NCI-H1048 (cell line): ENCODE measurements around the gene TMEM132E.

ENCODE experiments used
- DNase-seq: peaks from one replicate; lab custom pipeline; 2025; lab: John Stamatoyannopoulos, UW

Gene TMEM132E

GRCh38 chr17:34570506-34570905 is 8.9 kb upstream of the TMEM132E start:
- DNase-seq: no peak

GRCh38 chr17:34571428-34572130 is 7.8 kb upstream of the TMEM132E start:
- no peak for DNase-seq

DNA sequence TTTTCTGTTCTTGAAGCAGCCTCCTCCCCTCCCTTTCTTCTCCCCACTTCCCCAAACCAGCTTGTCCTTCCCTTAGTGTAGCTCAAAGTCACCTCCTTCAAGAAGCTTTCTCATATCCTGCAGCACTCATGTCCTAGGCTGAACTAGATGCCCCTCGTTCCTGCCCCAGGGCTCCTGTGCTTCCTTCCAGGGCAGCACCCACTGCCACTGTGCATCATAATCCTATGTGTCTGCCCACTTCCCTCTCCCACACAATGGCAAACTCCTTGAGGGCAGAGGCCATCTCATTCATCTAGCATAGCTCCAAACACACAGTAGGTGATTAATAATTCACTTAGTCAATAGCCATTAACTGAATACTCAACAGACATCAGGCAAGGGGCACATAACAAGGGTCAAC is 6.9 kb upstream of the TMEM132E start:
- no peak for DNase-seq

- DNase-seq: no peak
These were observed 4.2 kb upstream of the TMEM132E start for GRCh38 chr17:34575182-34575581.

GRCh38 chr17:34578016-34578415 is 1.4 kb upstream of the TMEM132E start:
- no peak for DNase-seq

- no peak for DNase-seq
These were observed 746 bp upstream of the TMEM132E start for GRCh38 chr17:34578656-34579016.

- no peak for DNase-seq
These were observed 750 bp downstream of the TMEM132E start for GRCh38 chr17:34579979-34580684.

DNA sequence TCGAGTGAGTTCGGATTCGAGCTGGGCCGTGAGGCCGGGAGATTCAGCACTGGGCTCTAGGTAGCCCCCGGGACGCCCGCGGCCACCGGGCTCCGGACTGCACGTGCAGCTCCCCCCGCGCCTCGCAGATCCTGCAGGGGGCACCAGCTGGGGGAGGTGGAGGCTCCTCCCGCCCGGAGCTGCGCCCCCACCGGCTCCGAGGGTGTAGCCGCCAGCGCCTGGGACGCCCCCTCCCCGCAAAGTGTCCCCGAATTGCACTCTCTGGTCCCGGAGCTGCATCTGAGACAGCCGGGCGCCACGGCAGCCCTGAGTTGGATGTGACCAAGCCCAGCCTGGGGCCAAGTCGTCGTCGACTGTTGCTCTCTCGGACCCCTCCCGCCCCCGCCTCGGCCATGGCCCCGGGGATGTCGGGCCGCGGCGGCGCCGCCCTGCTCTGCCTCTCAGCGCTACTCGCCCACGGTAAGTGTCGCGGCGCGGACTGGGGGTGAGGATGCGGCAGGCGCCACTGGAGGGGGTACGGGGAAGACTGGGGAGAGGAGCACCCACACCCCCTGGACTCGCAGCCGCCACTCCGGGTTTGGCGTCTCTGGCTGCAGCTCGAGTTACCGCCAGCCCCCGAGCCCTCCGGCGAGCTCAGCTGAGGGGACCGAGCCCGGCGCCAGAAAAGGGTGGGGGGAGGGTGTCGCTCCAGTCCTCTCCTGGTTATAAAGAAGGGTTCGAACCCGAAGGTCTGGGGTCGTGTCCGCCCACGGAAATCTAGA is 1.5 kb downstream of the TMEM132E start:
- DNase-seq: no peak

DNA sequence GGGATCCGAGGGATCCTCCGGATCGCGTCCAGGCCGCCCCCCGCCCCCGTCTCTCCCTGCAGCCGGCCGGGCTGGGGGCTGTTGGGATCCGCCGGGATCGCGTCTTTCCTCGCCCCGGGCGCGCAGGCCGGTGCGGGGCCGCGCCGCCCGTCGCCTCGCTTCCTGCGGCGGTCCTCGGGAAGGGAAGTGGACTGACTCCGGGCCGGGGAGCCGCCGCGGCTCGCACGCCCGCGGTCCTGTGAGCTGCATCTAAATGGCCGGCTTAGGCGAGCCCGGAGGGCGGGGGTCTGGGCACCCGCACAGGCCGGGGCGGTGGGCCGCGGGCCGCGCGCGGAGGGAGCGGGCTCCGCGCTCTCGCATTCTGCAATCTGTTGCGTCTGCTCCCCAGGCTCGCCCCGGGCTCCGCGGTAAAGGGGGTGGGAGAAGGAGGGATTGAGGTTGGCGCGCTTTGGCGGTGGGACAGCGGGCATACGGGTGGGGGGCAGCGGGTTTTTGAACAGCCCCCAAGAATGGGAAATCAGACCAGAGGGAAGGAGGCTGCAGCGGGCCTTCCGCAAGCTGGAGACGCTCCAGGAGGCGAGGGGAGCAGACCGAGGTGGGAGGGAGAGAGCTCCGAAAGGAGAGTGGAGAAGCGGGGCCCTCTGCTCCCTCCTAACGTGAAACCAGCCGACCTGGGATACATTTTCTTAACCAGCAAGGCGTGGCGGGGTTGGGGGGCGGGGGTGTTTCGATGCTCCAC is 2.2 kb downstream of the TMEM132E start:
- DNase-seq: no peak

- no peak for DNase-seq
These were observed 3.0 kb downstream of the TMEM132E start for GRCh38 chr17:34582185-34582900.

GRCh38 chr17:34582901-34583245 is 3.5 kb downstream of the TMEM132E start:
- DNase-seq: no peak

DNA sequence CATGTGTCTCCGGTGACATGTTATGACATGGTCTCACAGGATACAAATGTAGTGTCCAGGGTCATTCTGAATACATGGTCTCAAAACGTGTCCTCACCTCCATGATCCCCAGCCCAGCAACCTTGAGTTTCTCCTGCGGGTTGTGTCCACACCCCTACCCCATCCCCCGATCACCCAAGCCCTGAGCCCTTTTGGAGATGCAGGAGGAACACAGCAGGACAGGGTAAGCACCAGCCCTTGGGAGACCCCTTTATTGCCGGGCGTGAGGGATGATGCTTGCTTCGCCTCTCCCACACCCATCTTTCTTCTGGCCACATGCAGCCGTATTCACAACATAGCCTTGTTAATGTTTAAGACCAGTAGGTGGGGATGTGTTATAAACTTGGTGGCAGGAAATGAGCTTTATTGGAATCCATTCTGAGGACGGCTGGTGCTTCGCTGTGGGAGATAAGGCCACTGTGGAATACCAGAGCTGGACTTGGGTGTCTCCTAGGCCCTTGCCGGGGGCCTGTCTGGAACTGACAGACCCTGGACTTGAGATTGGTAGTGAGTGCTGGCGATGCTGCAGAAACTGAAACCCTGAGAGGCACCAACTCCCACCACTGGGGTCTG is 5.5 kb downstream of the TMEM132E start:
- DNase-seq: no peak

- DNase-seq: no peak
These were observed 7.0 kb downstream of the TMEM132E start for GRCh38 chr17:34586346-34586846.

DNA sequence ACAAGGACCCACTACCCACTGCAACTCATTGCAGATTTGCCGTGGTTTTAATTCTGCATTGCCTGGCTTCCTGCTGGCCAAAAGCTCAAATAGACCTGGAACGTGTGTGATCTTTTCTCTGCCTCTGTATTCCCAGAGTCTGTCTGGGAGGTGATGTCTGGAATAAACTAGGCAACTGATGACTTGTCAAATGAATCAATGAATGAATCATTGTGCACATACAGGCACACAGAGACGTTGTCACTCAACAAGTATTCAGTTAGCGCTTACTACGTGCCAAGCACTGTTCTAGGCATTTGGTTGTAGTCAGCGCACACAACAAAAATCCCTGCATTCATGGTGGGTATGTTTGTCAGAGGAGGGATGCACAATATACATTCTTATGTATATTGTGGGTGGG is 8.9 kb downstream of the TMEM132E start:
- DNase-seq: no peak

- DNase-seq: no peak
These were observed 10.0 kb downstream of the TMEM132E start for GRCh38 chr17:34589120-34589965.

DNA sequence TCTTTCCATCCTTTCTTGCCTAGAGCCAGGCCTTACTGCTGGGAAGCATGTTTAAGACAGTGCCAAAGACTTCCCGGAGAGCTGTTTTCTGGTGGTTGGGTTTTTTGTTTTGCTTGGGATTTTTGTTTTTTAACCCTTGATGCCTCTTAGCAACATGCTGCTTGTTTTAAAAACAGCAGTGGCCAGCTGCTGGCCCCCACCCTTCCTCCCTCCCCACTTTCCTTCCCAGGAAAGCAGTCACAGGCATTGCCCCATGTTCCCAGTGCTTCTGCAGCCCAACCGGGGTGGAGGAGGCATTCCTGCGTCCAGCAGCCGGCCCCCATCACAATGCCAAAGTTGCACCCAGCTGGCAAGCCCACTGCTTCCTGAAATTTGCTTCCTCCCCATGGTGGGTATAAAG is 12.6 kb downstream of the TMEM132E start:
- DNase-seq: no peak

GRCh38 chr17:34596920-34597319 is 17.5 kb downstream of the TMEM132E start:
- no peak for DNase-seq

DNA sequence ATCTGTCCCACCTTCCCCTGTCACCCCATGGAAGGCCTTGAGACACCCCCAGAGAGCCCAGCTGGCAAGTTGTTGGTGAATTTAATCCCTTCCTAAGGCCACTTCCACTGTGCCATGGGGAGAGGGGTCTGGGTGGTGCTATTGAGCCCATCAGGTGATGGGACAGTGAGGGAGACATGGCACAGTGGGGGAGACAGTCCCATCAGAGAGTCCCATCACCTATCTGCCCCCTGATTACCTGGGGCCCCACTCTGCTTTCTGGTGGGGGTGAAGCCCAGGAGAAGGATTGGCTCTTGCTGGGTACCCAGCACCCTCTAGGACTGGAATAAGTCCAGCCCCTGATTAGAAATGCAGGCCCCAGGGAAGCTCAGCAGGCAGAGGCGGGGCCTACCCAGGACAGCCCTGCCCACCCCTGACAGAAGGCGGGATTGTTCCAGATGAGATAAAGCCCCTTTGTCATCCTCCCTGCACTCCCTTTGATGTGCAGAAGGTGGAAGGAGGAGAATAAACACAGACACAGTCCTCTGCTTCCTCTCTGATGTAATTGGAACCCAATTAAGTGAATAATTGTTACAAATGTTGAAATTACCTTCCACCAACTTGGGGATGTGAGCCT is 18.9 kb downstream of the TMEM132E start:
- no peak for DNase-seq

- no peak for DNase-seq
These were observed 22.0 kb downstream of the TMEM132E start for GRCh38 chr17:34601416-34601815.

- DNase-seq: no peak
These were observed 24.6 kb downstream of the TMEM132E start for GRCh38 chr17:34603974-34604373.
